Measurements from ENCODE around the gene BOLA1. TPM values are rescaled to one million over a fixed set of nuclear protein-coding genes. Genes with fewer than 3 reads are reported as not detected.
"Not testable (repeated sequence)": the region's sequence is repeated elsewhere in the genome, so short reads cannot be mapped to it uniquely, and the experiment has no call there.

Gene BOLA1, protein sequence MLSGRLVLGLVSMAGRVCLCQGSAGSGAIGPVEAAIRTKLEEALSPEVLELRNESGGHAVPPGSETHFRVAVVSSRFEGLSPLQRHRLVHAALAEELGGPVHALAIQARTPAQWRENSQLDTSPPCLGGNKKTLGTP
- total RNA-seq: 11.5 TPM
- long read RNA-seq, transcript BOLA1-202 (2 exons, 859 nt): major isoform, 6 of 10 reads
- long read RNA-seq, partial matches to known transcripts: 1 of 10 reads
- long read RNA-seq, other reads (novel, unspliced or antisense): 2 of 10 reads

DNA sequence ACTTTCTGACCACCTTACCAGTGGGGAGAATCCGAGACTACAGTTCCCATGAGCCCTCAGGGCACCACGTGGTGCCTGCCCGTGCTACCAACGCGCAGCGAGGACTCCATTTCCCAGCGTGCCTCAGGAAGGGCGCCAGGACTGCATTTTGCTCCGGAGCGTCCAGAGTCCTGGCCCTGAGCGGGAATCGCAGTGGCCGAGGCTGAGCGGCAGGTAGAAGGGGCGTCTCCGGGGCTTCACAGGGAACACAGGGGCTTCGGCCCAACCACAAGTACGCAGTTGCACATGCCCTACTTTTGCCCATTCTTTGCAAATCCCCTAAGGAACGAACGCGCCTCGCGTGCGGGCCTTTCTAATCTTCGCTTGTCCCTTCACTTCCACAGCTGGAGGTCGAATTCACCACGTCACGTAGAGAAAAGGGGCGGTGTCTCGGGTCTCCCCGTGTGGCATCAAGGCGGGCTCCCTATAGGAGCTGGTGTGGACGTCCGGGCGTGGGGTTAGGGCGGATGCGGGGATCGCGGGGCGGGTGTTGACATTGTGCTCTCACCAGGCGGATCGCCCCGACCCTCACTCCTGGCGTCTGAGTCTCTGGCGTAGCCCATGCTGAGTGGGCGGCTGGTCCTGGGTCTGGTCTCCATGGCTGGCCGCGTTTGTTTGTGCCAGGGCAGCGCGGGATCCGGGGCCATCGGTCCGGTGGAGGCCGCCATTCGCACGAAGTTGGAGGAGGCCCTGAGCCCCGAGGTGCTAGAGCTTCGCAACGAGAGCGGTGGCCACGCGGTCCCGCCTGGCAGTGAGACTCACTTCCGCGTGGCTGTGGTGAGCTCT is at the start of gene BOLA1:
TSS of gene BOLA1 (plus strand) at position 109 of the 825 bp plus-strand sequence. CDS start at position 601, 492 bp downstream.
- H3K4me1 ChIP-seq: peaks cover 10% of the 10 kb centered on the region
- peak; percentile 99 to 100 for ATAC-seq
- intact Hi-C loops (cut with DNase I): no loop called here
- TF ChIP-seq, protein P1, sequence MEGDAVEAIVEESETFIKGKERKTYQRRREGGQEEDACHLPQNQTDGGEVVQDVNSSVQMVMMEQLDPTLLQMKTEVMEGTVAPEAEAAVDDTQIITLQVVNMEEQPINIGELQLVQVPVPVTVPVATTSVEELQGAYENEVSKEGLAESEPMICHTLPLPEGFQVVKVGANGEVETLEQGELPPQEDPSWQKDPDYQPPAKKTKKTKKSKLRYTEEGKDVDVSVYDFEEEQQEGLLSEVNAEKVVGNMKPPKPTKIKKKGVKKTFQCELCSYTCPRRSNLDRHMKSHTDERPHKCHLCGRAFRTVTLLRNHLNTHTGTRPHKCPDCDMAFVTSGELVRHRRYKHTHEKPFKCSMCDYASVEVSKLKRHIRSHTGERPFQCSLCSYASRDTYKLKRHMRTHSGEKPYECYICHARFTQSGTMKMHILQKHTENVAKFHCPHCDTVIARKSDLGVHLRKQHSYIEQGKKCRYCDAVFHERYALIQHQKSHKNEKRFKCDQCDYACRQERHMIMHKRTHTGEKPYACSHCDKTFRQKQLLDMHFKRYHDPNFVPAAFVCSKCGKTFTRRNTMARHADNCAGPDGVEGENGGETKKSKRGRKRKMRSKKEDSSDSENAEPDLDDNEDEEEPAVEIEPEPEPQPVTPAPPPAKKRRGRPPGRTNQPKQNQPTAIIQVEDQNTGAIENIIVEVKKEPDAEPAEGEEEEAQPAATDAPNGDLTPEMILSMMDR (IDR thresholded peaks at IDR 0.05): no peak
- peak; percentile 96 for DNase-seq
- H3K4me3 ChIP-seq: peak within 1 kb of the TSS; percentile 73
- H3K27ac ChIP-seq: peak within 1 kb of the TSS; percentile 85
- H3K27me3 ChIP-seq (ENCODE audit: low read depth): no peaks in the 10 kb centered on the region
- no peaks in the 10 kb centered on the region for H3K36me3 ChIP-seq
- H3K9me3 ChIP-seq: no peaks in the 10 kb centered on the region

DNA sequence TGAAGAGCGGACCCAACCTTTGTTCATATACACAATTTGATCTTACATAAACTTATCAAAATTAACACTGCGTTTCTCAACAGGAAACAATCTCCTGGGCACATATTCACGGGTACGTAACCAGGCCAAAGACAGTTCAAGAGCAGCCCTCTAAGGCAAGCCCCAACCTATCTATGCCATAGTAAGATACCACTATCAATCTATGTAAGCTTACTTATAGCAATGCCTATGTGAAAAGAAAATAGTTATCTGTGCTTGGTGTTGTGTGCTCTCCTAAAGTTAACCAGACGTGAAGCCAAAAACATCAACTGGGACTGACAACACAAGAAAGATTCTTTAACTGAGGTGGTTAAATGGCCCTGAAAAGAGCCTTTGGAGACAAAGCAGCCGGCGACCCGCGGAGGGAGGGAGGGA is 49.4 kb upstream of the BOLA1 start:
- H3K36me3 ChIP-seq: peaks cover 5% of the 10 kb centered on the region
- H3K4me1 ChIP-seq: peaks cover 27% of the 10 kb centered on the region
- peak overlapping the region; percentile 87 for H3K27ac ChIP-seq
- intact Hi-C loops (cut with DNase I): no loop called here
- H3K27me3 ChIP-seq (ENCODE audit: low read depth): no peaks in the 10 kb centered on the region
- TF ChIP-seq, protein P1 (IDR thresholded peaks at IDR 0.05): no peak
- no peaks in the 10 kb centered on the region for H3K9me3 ChIP-seq
- no peak for DNase-seq
- peak overlapping the region; percentile 57 for H3K4me3 ChIP-seq
- no peak for ATAC-seq

DNA sequence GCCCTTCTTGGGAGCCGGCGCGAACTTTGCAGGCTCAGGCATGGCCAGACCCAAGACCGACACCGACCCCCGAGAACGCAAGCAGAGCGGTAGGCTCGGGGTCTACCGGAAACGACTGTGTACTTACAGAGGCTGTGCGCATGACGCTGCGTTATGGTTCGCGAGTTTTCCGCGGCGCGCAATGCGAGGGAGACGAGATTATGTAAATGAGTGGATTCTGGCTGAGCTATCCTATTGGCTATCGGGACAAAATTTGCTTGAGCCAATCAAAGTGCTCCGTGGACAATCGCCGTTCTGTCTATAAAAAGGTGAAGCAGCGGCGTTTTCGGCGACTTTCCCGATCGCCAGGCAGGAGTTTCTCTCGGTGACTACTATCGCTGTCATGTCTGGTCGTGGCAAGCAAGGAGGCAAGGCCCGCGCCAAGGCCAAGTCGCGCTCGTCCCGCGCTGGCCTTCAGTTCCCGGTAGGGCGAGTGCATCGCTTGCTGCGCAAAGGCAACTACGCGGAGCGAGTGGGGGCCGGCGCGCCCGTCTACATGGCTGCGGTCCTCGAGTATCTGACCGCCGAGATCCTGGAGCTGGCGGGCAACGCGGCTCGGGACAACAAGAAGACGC is 48.5 kb upstream of the BOLA1 start:
- DNase-seq; intact Hi-C loops (cut with DNase I); H3K27ac ChIP-seq; H3K4me3 ChIP-seq; H3K36me3 ChIP-seq; H3K27me3 ChIP-seq (ENCODE audit: low read depth); H3K9me3 ChIP-seq: not testable (repeated sequence)
- H3K4me1 ChIP-seq: peaks cover 18% of the 10 kb centered on the region
- peak; percentile 91 to 92 for ATAC-seq

DNA sequence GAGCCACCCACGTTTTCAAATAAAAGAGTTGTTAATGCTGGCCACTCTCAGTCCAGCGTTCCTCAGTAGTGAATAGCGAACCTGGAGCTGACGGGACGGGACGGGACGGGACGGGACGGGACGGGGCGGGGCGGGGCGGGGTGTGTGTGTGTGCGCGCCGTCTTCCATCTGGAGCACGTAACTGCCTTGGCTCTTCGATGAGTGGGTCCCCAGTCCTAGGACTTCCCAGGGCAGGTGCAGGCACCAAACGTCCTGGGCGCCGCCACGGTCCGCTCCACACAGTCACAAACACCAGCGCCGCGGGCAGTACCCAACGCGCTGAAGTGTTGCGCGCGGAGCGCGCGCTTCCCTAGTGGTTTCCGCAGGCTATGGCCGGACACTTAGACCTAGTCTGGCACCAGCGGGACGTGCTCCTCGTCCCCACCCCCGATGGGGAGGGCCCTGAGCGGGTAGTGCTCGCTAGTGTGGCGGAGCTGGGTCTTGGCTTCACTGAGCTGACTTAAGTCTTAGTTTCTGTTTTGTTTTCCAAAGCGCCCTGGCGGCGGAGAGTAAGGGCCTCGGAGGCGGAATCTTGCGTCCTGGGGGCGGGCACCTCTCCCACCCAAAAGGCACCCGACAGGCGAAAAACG is 47.7 kb upstream of the BOLA1 start:
- H3K27ac ChIP-seq; intact Hi-C loops (cut with DNase I); H3K9me3 ChIP-seq; H3K36me3 ChIP-seq; H3K4me3 ChIP-seq; H3K27me3 ChIP-seq (ENCODE audit: low read depth); DNase-seq: not testable (repeated sequence)
- peak; percentile 80 to 86 for ATAC-seq
- peaks cover 17% of the 10 kb centered on the region for H3K4me1 ChIP-seq

DNA sequence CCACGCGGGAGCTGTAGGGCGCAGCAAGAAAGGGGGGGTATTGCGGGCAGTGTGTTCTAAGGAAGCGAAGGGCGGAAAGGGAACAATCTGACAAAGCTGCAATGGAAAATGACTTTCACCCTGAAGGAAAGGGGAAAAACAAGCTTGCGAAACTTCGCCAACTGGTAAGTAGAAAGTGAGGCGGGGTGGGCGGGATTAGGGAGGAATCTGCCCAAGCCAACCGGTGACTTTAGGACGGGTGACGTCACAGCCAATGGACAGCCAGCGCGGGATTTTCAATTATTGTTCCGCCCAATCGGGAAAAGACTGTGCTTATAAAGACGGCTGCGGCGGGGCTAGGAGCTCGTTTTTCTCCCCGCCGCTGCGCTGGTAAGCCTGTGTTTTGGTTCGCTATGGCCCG is 47.1 kb upstream of the BOLA1 start:
- DNase-seq; H3K9me3 ChIP-seq; intact Hi-C loops (cut with DNase I); H3K4me3 ChIP-seq; H3K27ac ChIP-seq; H3K27me3 ChIP-seq (ENCODE audit: low read depth); H3K36me3 ChIP-seq: not testable (repeated sequence)
- ATAC-seq: peak; percentile 80 to 82
- peaks cover 17% of the 10 kb centered on the region for H3K4me1 ChIP-seq

DNA sequence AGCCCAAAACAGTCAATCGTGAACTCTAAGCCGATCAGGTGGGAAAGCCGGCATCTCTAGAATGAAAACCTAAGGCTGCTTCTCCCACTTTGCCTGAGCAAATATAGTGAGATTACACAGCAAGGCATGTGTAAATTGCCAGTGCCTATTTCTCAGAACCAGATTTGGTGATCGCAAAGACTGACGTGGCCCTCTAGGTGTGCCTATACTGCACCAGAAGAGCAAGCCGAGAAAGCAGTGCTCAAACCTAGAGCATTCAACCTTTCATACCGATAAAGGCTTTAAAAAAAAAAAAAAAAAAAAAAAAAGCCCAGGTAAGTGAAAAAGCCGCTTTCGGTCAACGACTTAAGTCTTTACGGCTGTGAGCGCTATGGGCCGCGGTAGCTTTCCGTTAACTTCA is 39.1 kb upstream of the BOLA1 start:
- H3K4me1 ChIP-seq; H3K4me3 ChIP-seq; DNase-seq; H3K36me3 ChIP-seq; H3K9me3 ChIP-seq; intact Hi-C loops (cut with DNase I); H3K27ac ChIP-seq; H3K27me3 ChIP-seq (ENCODE audit: low read depth): not testable (repeated sequence)
- ATAC-seq: peak in 1 of 2 donors; percentile 16

DNA sequence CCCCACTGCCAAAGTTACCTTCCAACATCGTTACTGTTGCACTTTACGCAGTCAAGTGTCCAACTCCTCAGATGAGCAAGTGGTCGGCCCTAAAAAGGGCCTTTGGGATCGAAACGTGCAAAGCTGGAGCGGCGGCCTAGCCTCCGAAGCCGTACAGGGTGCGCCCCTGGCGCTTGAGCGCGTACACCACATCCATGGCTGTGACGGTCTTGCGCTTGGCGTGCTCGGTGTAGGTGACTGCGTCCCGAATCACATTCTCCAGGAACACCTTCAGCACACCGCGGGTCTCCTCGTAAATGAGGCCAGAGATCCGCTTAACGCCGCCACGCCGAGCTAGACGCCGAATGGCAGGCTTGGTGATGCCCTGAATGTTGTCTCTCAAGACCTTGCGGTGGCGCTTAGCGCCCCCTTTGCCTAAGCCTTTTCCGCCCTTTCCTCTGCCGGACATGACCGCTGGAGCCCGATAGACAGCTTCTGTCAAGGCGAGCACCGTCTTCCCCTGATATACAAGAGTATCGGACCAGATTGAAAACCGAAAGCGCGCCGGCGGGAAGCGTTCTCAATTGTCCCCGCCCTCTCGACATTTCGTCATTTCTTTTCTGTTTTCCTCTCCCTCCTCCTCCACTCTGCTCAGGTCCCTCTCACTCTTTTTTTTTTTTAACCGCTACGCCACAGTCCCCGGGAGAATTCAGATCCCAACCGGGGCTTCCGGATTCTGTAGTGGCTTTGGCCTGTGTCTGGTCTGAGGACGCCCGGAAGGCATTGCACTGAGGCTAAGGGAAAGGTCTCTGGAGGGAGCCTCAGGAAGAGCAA is 38.5 kb upstream of the BOLA1 start:
- intact Hi-C loops (cut with DNase I); H3K27ac ChIP-seq: not testable (repeated sequence)

DNA sequence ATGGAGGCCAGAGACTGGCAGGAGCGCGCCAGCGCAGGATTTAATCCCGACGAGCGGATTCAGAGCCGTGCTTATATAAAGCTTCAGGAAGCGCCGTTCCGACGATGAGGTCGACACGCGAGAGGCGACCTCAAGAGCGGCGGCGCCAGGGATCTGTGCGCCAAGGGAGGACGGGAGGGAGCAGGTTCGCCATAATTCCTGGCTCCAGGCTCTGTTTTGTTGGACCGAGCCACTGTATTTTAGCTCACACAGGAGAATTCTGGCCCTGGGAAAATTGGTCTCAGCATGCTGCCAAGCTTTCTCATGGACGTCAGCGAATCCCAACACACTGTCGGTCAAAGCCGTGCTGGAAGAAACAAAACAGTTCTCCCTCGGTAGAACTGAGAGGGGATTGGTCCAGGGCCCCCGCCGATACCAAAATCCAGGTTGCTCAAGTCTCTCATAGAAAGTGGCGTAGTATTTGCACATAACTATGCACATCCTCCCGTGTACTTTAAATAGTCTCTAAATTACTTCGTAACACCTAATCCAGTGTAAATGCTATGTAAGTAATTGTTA is 37.8 kb upstream of the BOLA1 start:
- H3K4me1 ChIP-seq; intact Hi-C loops (cut with DNase I); H3K27me3 ChIP-seq (ENCODE audit: low read depth); H3K9me3 ChIP-seq; H3K36me3 ChIP-seq; DNase-seq; H3K4me3 ChIP-seq; H3K27ac ChIP-seq: not testable (repeated sequence)
- peak; percentile 59 to 68 for ATAC-seq

More for the DNA sequence above, 38.5 kb upstream of the BOLA1 start:
- H3K4me1 ChIP-seq; H3K4me3 ChIP-seq; DNase-seq; H3K9me3 ChIP-seq; H3K36me3 ChIP-seq; H3K27me3 ChIP-seq (ENCODE audit: low read depth): not testable (repeated sequence)
- peak; percentile 93 to 95 for ATAC-seq

DNA sequence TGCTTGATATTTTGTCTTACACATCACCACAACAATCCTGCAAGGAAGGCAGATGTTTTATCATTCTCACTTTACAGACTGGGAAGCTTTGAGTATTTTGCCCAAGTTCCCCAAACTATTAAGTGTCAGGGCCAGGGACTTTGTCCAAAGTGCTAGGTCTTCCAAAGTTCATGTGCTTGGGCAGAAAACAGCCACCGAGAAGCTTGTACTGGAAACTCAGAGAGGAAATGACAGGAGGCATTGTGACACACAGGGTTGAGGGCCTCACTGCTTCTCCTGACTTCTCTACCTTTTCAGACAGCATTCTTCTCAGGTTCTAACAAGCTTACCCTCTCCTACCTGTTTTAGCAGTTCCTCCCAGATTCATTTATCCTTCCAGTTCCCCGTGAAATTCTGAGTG is 32.5 kb upstream of the BOLA1 start:
- H3K27ac ChIP-seq; H3K36me3 ChIP-seq; intact Hi-C loops (cut with DNase I); H3K9me3 ChIP-seq; H3K27me3 ChIP-seq (ENCODE audit: low read depth); H3K4me1 ChIP-seq; DNase-seq; H3K4me3 ChIP-seq: not testable (repeated sequence)
- ATAC-seq: peak; percentile 39 to 45

DNA sequence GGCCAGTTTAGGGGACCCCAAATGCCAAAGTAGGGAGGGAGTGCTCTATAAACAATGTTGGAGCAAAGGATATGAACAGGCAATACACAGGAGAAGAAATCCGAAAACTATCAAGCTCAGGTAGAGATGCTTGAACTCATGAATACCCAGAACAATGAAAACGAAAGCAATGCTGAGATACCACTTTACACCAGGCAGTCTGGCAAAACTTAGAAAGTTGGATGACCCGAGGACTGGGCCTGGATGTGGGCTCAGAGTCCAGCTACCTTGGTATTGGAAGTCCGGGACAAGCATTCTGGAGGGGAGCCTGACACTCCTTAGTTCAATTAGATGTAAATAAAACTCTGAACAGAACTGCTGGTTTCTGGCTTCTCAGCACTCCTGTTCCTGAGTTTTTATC is 26.3 kb upstream of the BOLA1 start:
- H3K4me3 ChIP-seq; H3K27ac ChIP-seq; DNase-seq; H3K9me3 ChIP-seq; H3K36me3 ChIP-seq; intact Hi-C loops (cut with DNase I); H3K4me1 ChIP-seq; H3K27me3 ChIP-seq (ENCODE audit: low read depth); ATAC-seq: not testable (repeated sequence)

Data from lower lobe of right lung (tissue), 2 donors.